ENCODE data around the gene CCDC69.

GRCh38 chr5:151151263-151151660, 72.6 kb downstream of the CCDC69 start:
- TF ChIP-seq CTCF (IDR thresholded peaks at IDR 0.05), result no peak
- no peak for TF ChIP-seq EZH2phosphoT487 (IDR thresholded peaks at IDR 0.05)

Measured in neural progenitor cell (in vitro differentiated cells).